Measurements from ENCODE around the gene CNTNAP2. TPM values are rescaled to one million over a fixed set of nuclear protein-coding genes. Genes with fewer than 3 reads are reported as not detected.
A peak's percentile ranks its signal among the peaks of the same experiment; 100 is the strongest.

The CNTNAP2 gene
- total and polyA plus RNA-seq, 3 experiments from 2014 or later, result not detected

- Histone ChIP-seq H3K36me3 (ENCODE audit: insufficient read depth, low read length) (no peaks in the 10 kb centered on the region), H3K9me3 (ENCODE audit: low read length) (no peaks in the 10 kb centered on the region), H3K4me1 (ENCODE audit: insufficient read depth, low read length) (no peaks in the 10 kb centered on the region), H3K4me3 (ENCODE audit: low read length) (no peak overlapping the region), H3K27me3 (ENCODE audit: insufficient read depth, low read length, poor library complexity, severe bottlenecking) (no peaks in the 10 kb centered on the region), H3K27ac (ENCODE audit: low read depth, low read length) (no peak overlapping the region)
- no peaks in the 10 kb centered on the region for H3K36me3 Mint-ChIP-seq
- H3K9me3 Mint-ChIP-seq, result peaks cover 2 to 22% (median 7%) of the 10 kb centered on the region in 5 donors
- no peak overlapping the region for H3K27ac Mint-ChIP-seq
- no peaks in the 10 kb centered on the region for H3K27me3 Mint-ChIP-seq
- H3K4me3 Mint-ChIP-seq, result no peak overlapping the region
- H3K4me1 Mint-ChIP-seq, result no peaks in the 10 kb centered on the region
- no peak for DNase-seq
- CTCF ChIA-PET, result no interaction called here
- POLR2A ChIA-PET, result no interaction called here
Observed at GRCh38 chr7:146528581-146528980, 412.0 kb downstream of the CNTNAP2 start.

DNA sequence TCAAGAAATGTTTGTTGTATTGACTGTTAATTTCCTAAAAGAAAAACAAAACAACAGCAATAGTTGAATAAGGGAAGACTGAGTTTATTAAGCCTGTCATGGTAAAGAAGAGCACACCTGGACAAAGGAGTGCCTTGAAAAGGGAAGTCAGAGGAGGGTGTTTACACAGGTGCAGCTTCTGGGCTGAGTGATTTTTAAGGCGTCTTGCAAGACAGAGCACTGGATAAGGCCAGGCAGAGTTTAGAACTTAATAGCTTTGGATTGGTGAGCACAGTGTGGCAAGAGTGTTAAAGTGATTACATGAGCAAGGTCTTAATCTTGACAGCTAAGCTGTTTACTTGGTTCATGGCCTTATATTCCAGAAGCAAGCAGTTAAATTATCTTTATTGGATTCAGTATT lies 423.2 kb downstream of the CNTNAP2 start:
- Histone ChIP-seq H3K9me3 (ENCODE audit: low read length) (no peaks in the 10 kb centered on the region), H3K4me3 (ENCODE audit: low read length) (no peak overlapping the region), H3K27ac (ENCODE audit: low read depth, low read length) (no peak overlapping the region), H3K36me3 (ENCODE audit: insufficient read depth, low read length) (no peaks in the 10 kb centered on the region), H3K27me3 (ENCODE audit: insufficient read depth, low read length, poor library complexity, severe bottlenecking) (no peaks in the 10 kb centered on the region), H3K4me1 (ENCODE audit: insufficient read depth, low read length) (no peaks in the 10 kb centered on the region)
- ChIA-PET CTCF (no interaction called here), POLR2A (no interaction called here)
- no peak for DNase-seq
- Mint-ChIP-seq H3K36me3 (no peaks in the 10 kb centered on the region), H3K4me1 (no peaks in the 10 kb centered on the region), H3K27ac (no peak overlapping the region), H3K9me3 (peaks cover under 1 to 26% (median 10%) of the 10 kb centered on the region in 5 donors), H3K27me3 (peaks cover 0 to 1% of the 10 kb centered on the region in 2 donors), H3K4me3 (no peak overlapping the region)

DNA sequence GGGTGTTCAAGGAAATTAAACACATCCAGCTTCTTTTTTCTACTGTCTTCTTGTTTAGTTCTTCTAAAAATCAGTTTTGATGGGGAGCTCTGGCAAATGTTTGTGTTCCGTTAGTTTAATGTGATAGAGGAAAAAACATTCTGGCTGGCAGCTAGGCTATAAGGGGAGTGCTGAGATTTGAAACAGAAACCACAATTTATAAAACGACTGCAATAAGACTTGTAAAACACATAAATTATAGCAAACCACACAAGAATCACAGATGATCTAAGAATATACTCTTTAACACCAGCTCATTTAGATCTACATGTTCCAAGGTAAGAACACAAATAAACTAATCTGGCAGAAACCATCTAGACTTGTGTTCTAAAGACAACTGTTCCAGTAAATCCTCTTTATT lies 425.5 kb downstream of the CNTNAP2 start:
- Histone ChIP-seq H3K36me3 (ENCODE audit: insufficient read depth, low read length) (no peaks in the 10 kb centered on the region), H3K27ac (ENCODE audit: low read depth, low read length) (no peak overlapping the region), H3K4me1 (ENCODE audit: insufficient read depth, low read length) (no peaks in the 10 kb centered on the region), H3K27me3 (ENCODE audit: insufficient read depth, low read length, poor library complexity, severe bottlenecking) (no peaks in the 10 kb centered on the region), H3K4me3 (ENCODE audit: low read length) (no peak overlapping the region), H3K9me3 (ENCODE audit: low read length) (no peaks in the 10 kb centered on the region)
- H3K9me3 Mint-ChIP-seq, result peaks cover 2 to 26% (median 16%) of the 10 kb centered on the region in 5 donors
- no peaks in the 10 kb centered on the region for H3K36me3 Mint-ChIP-seq
- CTCF ChIA-PET, result no interaction called here
- H3K4me1 Mint-ChIP-seq, result no peaks in the 10 kb centered on the region
- peak overlapping the region in 1 of 8 donors; percentile 50 for H3K27ac Mint-ChIP-seq
- POLR2A ChIA-PET, result no interaction called here
- DNase-seq, result no peak
- H3K4me3 Mint-ChIP-seq, result no peak overlapping the region
- H3K27me3 Mint-ChIP-seq, result peaks cover 0 to 1% of the 10 kb centered on the region in 2 donors

GRCh38 chr7:146544748-146545147 lies 428.1 kb downstream of the CNTNAP2 start:
- no peak overlapping the region for H3K27ac Mint-ChIP-seq
- H3K27ac ChIP-seq (ENCODE audit: low read depth, low read length), result no peak overlapping the region
- H3K4me1 Mint-ChIP-seq, result no peaks in the 10 kb centered on the region
- H3K9me3 ChIP-seq (ENCODE audit: low read length), result no peaks in the 10 kb centered on the region
- H3K36me3 Mint-ChIP-seq, result no peaks in the 10 kb centered on the region
- H3K27me3 ChIP-seq (ENCODE audit: insufficient read depth, low read length, poor library complexity, severe bottlenecking), result no peaks in the 10 kb centered on the region
- no peak overlapping the region for H3K4me3 ChIP-seq (ENCODE audit: low read length)
- H3K4me1 ChIP-seq (ENCODE audit: insufficient read depth, low read length), result no peaks in the 10 kb centered on the region
- CTCF ChIA-PET, result no interaction called here
- peaks cover 0 to under 1% of the 10 kb centered on the region in 2 donors for H3K27me3 Mint-ChIP-seq
- POLR2A ChIA-PET, result no interaction called here
- no peak overlapping the region for H3K4me3 Mint-ChIP-seq
- no peaks in the 10 kb centered on the region for H3K36me3 ChIP-seq (ENCODE audit: insufficient read depth, low read length)
- no peak for DNase-seq
- H3K9me3 Mint-ChIP-seq, result peaks cover 2 to 23% (median 14%) of the 10 kb centered on the region in 5 donors

- no peaks in the 10 kb centered on the region for H3K36me3 ChIP-seq (ENCODE audit: insufficient read depth, low read length)
- POLR2A ChIA-PET, result no interaction called here
- DNase-seq, result no peak
- CTCF ChIA-PET, result no interaction called here
- H3K4me3 Mint-ChIP-seq, result no peak overlapping the region
- H3K4me1 ChIP-seq (ENCODE audit: insufficient read depth, low read length), result no peaks in the 10 kb centered on the region
- H3K9me3 ChIP-seq (ENCODE audit: low read length), result no peaks in the 10 kb centered on the region
- H3K27ac Mint-ChIP-seq, result no peak overlapping the region
- no peak overlapping the region for H3K4me3 ChIP-seq (ENCODE audit: low read length)
- no peaks in the 10 kb centered on the region for H3K27me3 ChIP-seq (ENCODE audit: insufficient read depth, low read length, poor library complexity, severe bottlenecking)
- H3K4me1 Mint-ChIP-seq, result no peaks in the 10 kb centered on the region
- no peaks in the 10 kb centered on the region for H3K36me3 Mint-ChIP-seq
- peaks cover 14 to 31% (median 26%) of the 10 kb centered on the region in 5 donors for H3K9me3 Mint-ChIP-seq
- no peak overlapping the region for H3K27ac ChIP-seq (ENCODE audit: low read depth, low read length)
- no peaks in the 10 kb centered on the region for H3K27me3 Mint-ChIP-seq
Observed at GRCh38 chr7:146548816-146549215, 432.2 kb downstream of the CNTNAP2 start.

GRCh38 chr7:146554556-146554955 lies 438.0 kb downstream of the CNTNAP2 start:
- POLR2A ChIA-PET, result no interaction called here
- H3K4me3 ChIP-seq (ENCODE audit: low read length), result no peak overlapping the region

DNA sequence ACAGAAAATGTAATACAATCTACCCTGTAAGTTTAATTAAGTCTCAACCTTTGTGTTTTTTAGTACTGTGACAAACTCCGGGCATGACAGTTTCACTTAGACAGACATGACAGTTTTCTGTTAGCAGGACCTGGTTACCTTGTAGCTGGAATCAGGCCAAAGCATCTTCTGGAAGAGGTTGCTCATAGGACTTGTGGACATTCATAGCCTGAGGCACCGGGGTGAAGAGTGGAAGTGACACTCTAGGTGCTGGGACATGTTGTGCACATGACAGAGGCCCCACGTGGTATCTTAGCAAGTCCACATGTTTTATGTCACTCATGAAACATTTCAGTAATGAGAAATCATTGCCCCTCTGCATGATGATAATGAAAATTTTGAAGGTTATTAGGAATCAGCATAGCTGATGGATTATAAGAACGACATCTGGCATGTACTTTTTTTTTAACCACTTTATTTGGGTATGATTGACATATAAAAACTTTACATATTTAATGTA lies 441.4 kb downstream of the CNTNAP2 start:
- ChIA-PET CTCF (no interaction called here), POLR2A (no interaction called here)
- Histone ChIP-seq H3K4me1 (ENCODE audit: insufficient read depth, low read length) (no peaks in the 10 kb centered on the region), H3K36me3 (ENCODE audit: insufficient read depth, low read length) (no peaks in the 10 kb centered on the region), H3K4me3 (ENCODE audit: low read length) (no peak overlapping the region), H3K27me3 (ENCODE audit: insufficient read depth, low read length, poor library complexity, severe bottlenecking) (no peaks in the 10 kb centered on the region), H3K9me3 (ENCODE audit: low read length) (no peaks in the 10 kb centered on the region), H3K27ac (ENCODE audit: low read depth, low read length) (no peak overlapping the region)
- Mint-ChIP-seq H3K4me1 (no peaks in the 10 kb centered on the region), H3K27me3 (no peaks in the 10 kb centered on the region), H3K27ac (no peak overlapping the region), H3K36me3 (no peaks in the 10 kb centered on the region), H3K9me3 (peaks cover 2 to 19% (median 10%) of the 10 kb centered on the region in 5 donors), H3K4me3 (no peak overlapping the region)
- DNase-seq, result no peak

More at GRCh38 chr7:146554556-146554955, 438.0 kb downstream of the CNTNAP2 start:
- Histone ChIP-seq H3K27ac (ENCODE audit: low read depth, low read length) (no peak overlapping the region), H3K27me3 (ENCODE audit: insufficient read depth, low read length, poor library complexity, severe bottlenecking) (no peaks in the 10 kb centered on the region), H3K4me1 (ENCODE audit: insufficient read depth, low read length) (no peaks in the 10 kb centered on the region), H3K9me3 (ENCODE audit: low read length) (no peaks in the 10 kb centered on the region), H3K36me3 (ENCODE audit: insufficient read depth, low read length) (no peaks in the 10 kb centered on the region)
- CTCF ChIA-PET, result no interaction called here
- Mint-ChIP-seq H3K27me3 (no peaks in the 10 kb centered on the region), H3K36me3 (no peaks in the 10 kb centered on the region), H3K4me3 (no peak overlapping the region), H3K4me1 (no peaks in the 10 kb centered on the region), H3K27ac (no peak overlapping the region), H3K9me3 (peaks cover 13 to 27% (median 20%) of the 10 kb centered on the region in 5 donors)
- DNase-seq, result no peak

DNA sequence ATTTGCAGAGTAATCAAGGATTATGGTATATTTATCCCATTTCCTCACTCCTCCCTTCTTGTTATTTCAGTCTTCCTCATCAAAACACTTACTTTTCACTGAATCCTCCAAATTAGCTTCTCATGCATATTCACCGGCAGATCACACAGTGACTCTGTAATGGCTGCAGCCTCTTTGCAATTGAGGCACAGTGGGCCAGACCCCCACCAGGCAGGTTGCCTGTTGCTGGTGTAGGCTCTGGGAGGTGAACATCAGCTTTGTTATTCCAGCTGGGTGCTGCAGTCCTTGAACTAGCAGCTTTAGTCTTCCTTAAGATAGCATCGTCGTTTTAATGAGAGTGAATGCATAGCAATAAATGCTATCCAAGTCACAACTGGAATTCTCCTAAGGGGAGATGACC lies 449.3 kb downstream of the CNTNAP2 start:
- ChIA-PET POLR2A (no interaction called here), CTCF (no interaction called here)
- Mint-ChIP-seq H3K4me1 (no peaks in the 10 kb centered on the region), H3K36me3 (no peaks in the 10 kb centered on the region), H3K4me3 (no peak overlapping the region), H3K9me3 (peaks cover 2 to 15% (median 4%) of the 10 kb centered on the region in 5 donors), H3K27ac (no peak overlapping the region), H3K27me3 (no peaks in the 10 kb centered on the region)
- no peaks in the 10 kb centered on the region for H3K9me3 ChIP-seq (ENCODE audit: low read length)
- DNase-seq, result no peak
- H3K27ac ChIP-seq (ENCODE audit: low read depth, low read length), result no peak overlapping the region
- no peaks in the 10 kb centered on the region for H3K27me3 ChIP-seq (ENCODE audit: insufficient read depth, low read length, poor library complexity, severe bottlenecking)
- no peaks in the 10 kb centered on the region for H3K36me3 ChIP-seq (ENCODE audit: insufficient read depth, low read length)
- H3K4me1 ChIP-seq (ENCODE audit: insufficient read depth, low read length), result no peaks in the 10 kb centered on the region
- H3K4me3 ChIP-seq (ENCODE audit: low read length), result no peak overlapping the region

- no peaks in the 10 kb centered on the region for H3K4me1 ChIP-seq (ENCODE audit: insufficient read depth, low read length)
- Mint-ChIP-seq H3K9me3 (peaks cover 2 to 23% (median 12%) of the 10 kb centered on the region in 5 donors), H3K4me1 (no peaks in the 10 kb centered on the region), H3K27ac (no peak overlapping the region), H3K36me3 (no peaks in the 10 kb centered on the region), H3K27me3 (no peaks in the 10 kb centered on the region), H3K4me3 (no peak overlapping the region)
- ChIA-PET CTCF (no interaction called here), POLR2A (no interaction called here)
- H3K27ac ChIP-seq (ENCODE audit: low read depth, low read length), result no peak overlapping the region
- no peaks in the 10 kb centered on the region for H3K36me3 ChIP-seq (ENCODE audit: insufficient read depth, low read length)
- H3K4me3 ChIP-seq (ENCODE audit: low read length), result no peak overlapping the region
- H3K27me3 ChIP-seq (ENCODE audit: insufficient read depth, low read length, poor library complexity, severe bottlenecking), result no peaks in the 10 kb centered on the region
- H3K9me3 ChIP-seq (ENCODE audit: low read length), result no peaks in the 10 kb centered on the region
- no peak for DNase-seq
Observed at GRCh38 chr7:146575903-146576302, 459.3 kb downstream of the CNTNAP2 start.

All from CD8-positive, alpha-beta memory T cell (primary cell).